ENCODE measurements around the gene CACNA1G. TPM values are rescaled to one million over a fixed set of nuclear protein-coding genes. Genes with fewer than 3 reads are reported as not detected.

CACNA1G gene
- total RNA-seq, 2 experiments from 2014 or later = not detected

DNA sequence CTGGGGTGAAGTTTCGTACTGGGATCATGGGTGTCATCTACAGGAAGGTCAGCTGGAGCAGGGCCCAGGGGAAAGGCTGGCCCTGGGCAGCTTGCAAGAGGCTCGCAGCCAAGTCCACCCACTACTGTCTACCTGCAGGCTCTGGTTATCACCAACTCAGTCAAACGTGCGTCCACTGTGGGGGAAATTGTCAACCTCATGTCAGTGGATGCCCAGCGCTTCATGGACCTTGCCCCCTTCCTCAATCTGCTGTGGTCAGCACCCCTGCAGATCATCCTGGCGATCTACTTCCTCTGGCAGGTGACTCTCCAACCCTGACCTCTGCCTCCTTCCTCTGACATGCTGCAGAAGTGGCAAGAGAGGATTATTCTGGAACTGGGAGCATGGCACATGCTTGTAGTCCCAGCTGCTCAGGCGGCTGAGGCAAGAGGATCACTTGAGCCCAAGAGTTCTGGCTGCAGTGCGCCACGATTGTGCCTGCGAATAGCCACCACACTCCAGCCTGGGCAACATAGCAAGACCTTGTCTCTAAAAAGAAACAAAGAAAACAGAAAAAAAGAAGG is 103.4 kb downstream of the CACNA1G start:
- CTCF ChIA-PET (ENCODE audit: unreplicated experiment) = no interaction called here
- no TSS peak for BruUV-seq (replicated peaks)

GRCh38 chr17:50664788-50665458 is 104.4 kb downstream of the CACNA1G start:
- Histone ChIP-seq H3K4me3 (ENCODE audit: low read depth, low read length, poor library complexity, severe bottlenecking) (no peak overlapping the region), H3K27ac (ENCODE audit: low read depth, low read length, poor library complexity, severe bottlenecking) (no peak overlapping the region), H3K4me2 (ENCODE audit: low read length) (no peak overlapping the region), H3K4me1 (ENCODE audit: insufficient read depth, low read length, poor library complexity, severe bottlenecking) (peaks cover 8% of the 10 kb centered on the region), H3K9me3 (ENCODE audit: low read length) (no peaks in the 10 kb centered on the region), H3K79me2 (ENCODE audit: insufficient read depth, low read depth, low read length) (no peaks in the 10 kb centered on the region), H3K36me3 (ENCODE audit: insufficient read depth, low read length) (no peaks in the 10 kb centered on the region), H3K9me2 (ENCODE audit: insufficient read depth, low read length) (no peaks in the 10 kb centered on the region), H4K20me1 (ENCODE audit: insufficient read depth, low read length) (no peaks in the 10 kb centered on the region), H2AFZ (ENCODE audit: low read length) (no peak overlapping the region)
- DNase-seq (ENCODE audit: low spot score) = no peak
- intact Hi-C loops (cut with micrococcal nuclease; ENCODE audit: unreplicated experiment) = no loop called here
- no TSS peak for BruUV-seq (replicated peaks)
- ChIA-PET POLR2A (interaction anchor here (0.6 kb wide), 1 partner anchor 161 kb away, joined by 3 read pairs; no protein-coding TSS in a partner anchor), CTCF (ENCODE audit: unreplicated experiment) (no interaction called here)
- TF ChIP-seq, protein P1, sequence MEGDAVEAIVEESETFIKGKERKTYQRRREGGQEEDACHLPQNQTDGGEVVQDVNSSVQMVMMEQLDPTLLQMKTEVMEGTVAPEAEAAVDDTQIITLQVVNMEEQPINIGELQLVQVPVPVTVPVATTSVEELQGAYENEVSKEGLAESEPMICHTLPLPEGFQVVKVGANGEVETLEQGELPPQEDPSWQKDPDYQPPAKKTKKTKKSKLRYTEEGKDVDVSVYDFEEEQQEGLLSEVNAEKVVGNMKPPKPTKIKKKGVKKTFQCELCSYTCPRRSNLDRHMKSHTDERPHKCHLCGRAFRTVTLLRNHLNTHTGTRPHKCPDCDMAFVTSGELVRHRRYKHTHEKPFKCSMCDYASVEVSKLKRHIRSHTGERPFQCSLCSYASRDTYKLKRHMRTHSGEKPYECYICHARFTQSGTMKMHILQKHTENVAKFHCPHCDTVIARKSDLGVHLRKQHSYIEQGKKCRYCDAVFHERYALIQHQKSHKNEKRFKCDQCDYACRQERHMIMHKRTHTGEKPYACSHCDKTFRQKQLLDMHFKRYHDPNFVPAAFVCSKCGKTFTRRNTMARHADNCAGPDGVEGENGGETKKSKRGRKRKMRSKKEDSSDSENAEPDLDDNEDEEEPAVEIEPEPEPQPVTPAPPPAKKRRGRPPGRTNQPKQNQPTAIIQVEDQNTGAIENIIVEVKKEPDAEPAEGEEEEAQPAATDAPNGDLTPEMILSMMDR (conservative IDR thresholded peaks at IDR 0.05; ENCODE audit: low read length) = no peak
- no peak for TF ChIP-seq EZH2phosphoT487 (IDR thresholded peaks at IDR 0.05; ENCODE audit: borderline replicate concordance, low read depth, low read length)

More for the DNA sequence above, 103.4 kb downstream of the CACNA1G start:
- Histone ChIP-seq H4K20me1 (ENCODE audit: insufficient read depth, low read length) (no peaks in the 10 kb centered on the region), H3K27ac (ENCODE audit: low read depth, low read length, poor library complexity, severe bottlenecking) (no peak overlapping the region), H3K4me3 (ENCODE audit: low read depth, low read length, poor library complexity, severe bottlenecking) (no peak overlapping the region), H3K36me3 (ENCODE audit: insufficient read depth, low read length) (no peaks in the 10 kb centered on the region), H3K79me2 (ENCODE audit: insufficient read depth, low read depth, low read length) (no peaks in the 10 kb centered on the region), H3K4me2 (ENCODE audit: low read length) (no peak overlapping the region), H3K9me3 (ENCODE audit: low read length) (no peaks in the 10 kb centered on the region), H3K9me2 (ENCODE audit: insufficient read depth, low read length) (no peaks in the 10 kb centered on the region), H3K4me1 (ENCODE audit: insufficient read depth, low read length, poor library complexity, severe bottlenecking) (peaks cover 8% of the 10 kb centered on the region), H2AFZ (ENCODE audit: low read length) (no peak overlapping the region)
- TF ChIP-seq, protein P1 (conservative IDR thresholded peaks at IDR 0.05; ENCODE audit: low read length) = no peak
- no peak for TF ChIP-seq EZH2phosphoT487 (IDR thresholded peaks at IDR 0.05; ENCODE audit: borderline replicate concordance, low read depth, low read length)
- POLR2A ChIA-PET = no interaction called here
- DNase-seq (ENCODE audit: low spot score) = no peak
- intact Hi-C loops (cut with micrococcal nuclease; ENCODE audit: unreplicated experiment) = no loop called here

- Histone ChIP-seq H3K36me3 (ENCODE audit: insufficient read depth, low read length) (no peaks in the 10 kb centered on the region), H3K27ac (ENCODE audit: low read depth, low read length, poor library complexity, severe bottlenecking) (no peak overlapping the region), H3K9me3 (ENCODE audit: low read length) (no peaks in the 10 kb centered on the region), H4K20me1 (ENCODE audit: insufficient read depth, low read length) (no peaks in the 10 kb centered on the region), H3K4me1 (ENCODE audit: insufficient read depth, low read length, poor library complexity, severe bottlenecking) (peaks cover 8% of the 10 kb centered on the region), H3K4me2 (ENCODE audit: low read length) (no peak overlapping the region), H3K4me3 (ENCODE audit: low read depth, low read length, poor library complexity, severe bottlenecking) (no peak overlapping the region), H2AFZ (ENCODE audit: low read length) (no peak overlapping the region), H3K79me2 (ENCODE audit: insufficient read depth, low read depth, low read length) (no peaks in the 10 kb centered on the region), H3K9me2 (ENCODE audit: insufficient read depth, low read length) (no peaks in the 10 kb centered on the region)
- BruUV-seq (replicated peaks) = no TSS peak
- intact Hi-C loops (cut with micrococcal nuclease; ENCODE audit: unreplicated experiment) = no loop called here
- TF ChIP-seq, protein P1 (conservative IDR thresholded peaks at IDR 0.05; ENCODE audit: low read length) = no peak
- TF ChIP-seq EZH2phosphoT487 (IDR thresholded peaks at IDR 0.05; ENCODE audit: borderline replicate concordance, low read depth, low read length) = no peak
- CTCF ChIA-PET (ENCODE audit: unreplicated experiment) = no interaction called here
- POLR2A ChIA-PET = no interaction called here
- no peak for DNase-seq (ENCODE audit: low spot score)
Measured at GRCh38 chr17:50665838-50666237, 105.3 kb downstream of the CACNA1G start.
